HL-60 (cell line): ENCODE results near the gene TCERG1.

Experiments
- DNase-seq, 2 experiments: peaks; one replicate each; pipeline ENCODE4 v3.0.0-alpha.2; 2010 to 2020; ENCODE audit warnings: low read depth in 1 of 2, low spot score in 1 of 2
- H3K27ac ChIP-seq: fragments of 250-450 bp; sonication (Bioruptor Pico); replicated peaks from 2 replicates; pipeline ENCODE4 v1.5.1; 2020; ENCODE audit warnings: mild to moderate bottlenecking, moderate library complexity
- H3K27me3 ChIP-seq: fragments of 250-450 bp; sonication (Bioruptor Pico); 2 replicates; pipeline ENCODE4 v1.5.1; 2021; ENCODE audit warnings: mild to moderate bottlenecking, moderate library complexity; ENCODE audit not compliant: insufficient read depth, poor library complexity, severe bottlenecking
- H3K4me3 ChIP-seq: replicated peaks from 2 replicates; pipeline ENCODE4 v1.5.1; 2011; ENCODE audit warnings: mild to moderate bottlenecking, control low read depth, low read length; ENCODE audit not compliant: insufficient read depth
- CTCF ChIP-seq: IDR thresholded peaks from one replicate; pipeline ENCODE4 v1.5.1; 2011; ENCODE audit warnings: low read length, control low read depth, inconsistent platforms; ENCODE audit not compliant: insufficient read depth
- GABPA ChIP-seq: IDR thresholded peaks from 2 replicates; pipeline ENCODE4 v1.6.1; 2012; ENCODE audit warnings: low read depth
- POLR2AphosphoS5 ChIP-seq: IDR thresholded peaks from 2 replicates; pipeline ENCODE4 v1.6.1; 2012; ENCODE audit warnings: low read depth
- SPI1 ChIP-seq: IDR thresholded peaks from 2 replicates; pipeline ENCODE4 v1.6.1; 2012; ENCODE audit warnings: low read depth, mild to moderate bottlenecking, borderline replicate concordance
- TF ChIP-seq, protein P1 (sequence below): IDR thresholded peaks from 2 replicates; pipeline ENCODE4 v1.6.1; 2012; ENCODE audit warnings: low read depth; ENCODE audit not compliant: insufficient replicate concordance

TCERG1 gene

GRCh38 chr5:146482775-146483174, 35.6 kb downstream of the TCERG1 start:
- no peak overlapping the region for H3K4me3 ChIP-seq
- no peak overlapping the region for H3K27ac ChIP-seq
- TF ChIP-seq POLR2AphosphoS5 (no peak), CTCF (no peak), GABPA (no peak), SPI1 (no peak)
- TF ChIP-seq, protein P1, sequence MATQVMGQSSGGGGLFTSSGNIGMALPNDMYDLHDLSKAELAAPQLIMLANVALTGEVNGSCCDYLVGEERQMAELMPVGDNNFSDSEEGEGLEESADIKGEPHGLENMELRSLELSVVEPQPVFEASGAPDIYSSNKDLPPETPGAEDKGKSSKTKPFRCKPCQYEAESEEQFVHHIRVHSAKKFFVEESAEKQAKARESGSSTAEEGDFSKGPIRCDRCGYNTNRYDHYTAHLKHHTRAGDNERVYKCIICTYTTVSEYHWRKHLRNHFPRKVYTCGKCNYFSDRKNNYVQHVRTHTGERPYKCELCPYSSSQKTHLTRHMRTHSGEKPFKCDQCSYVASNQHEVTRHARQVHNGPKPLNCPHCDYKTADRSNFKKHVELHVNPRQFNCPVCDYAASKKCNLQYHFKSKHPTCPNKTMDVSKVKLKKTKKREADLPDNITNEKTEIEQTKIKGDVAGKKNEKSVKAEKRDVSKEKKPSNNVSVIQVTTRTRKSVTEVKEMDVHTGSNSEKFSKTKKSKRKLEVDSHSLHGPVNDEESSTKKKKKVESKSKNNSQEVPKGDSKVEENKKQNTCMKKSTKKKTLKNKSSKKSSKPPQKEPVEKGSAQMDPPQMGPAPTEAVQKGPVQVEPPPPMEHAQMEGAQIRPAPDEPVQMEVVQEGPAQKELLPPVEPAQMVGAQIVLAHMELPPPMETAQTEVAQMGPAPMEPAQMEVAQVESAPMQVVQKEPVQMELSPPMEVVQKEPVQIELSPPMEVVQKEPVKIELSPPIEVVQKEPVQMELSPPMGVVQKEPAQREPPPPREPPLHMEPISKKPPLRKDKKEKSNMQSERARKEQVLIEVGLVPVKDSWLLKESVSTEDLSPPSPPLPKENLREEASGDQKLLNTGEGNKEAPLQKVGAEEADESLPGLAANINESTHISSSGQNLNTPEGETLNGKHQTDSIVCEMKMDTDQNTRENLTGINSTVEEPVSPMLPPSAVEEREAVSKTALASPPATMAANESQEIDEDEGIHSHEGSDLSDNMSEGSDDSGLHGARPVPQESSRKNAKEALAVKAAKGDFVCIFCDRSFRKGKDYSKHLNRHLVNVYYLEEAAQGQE, result no peak
- no peak for DNase-seq
- H3K27me3 ChIP-seq, result no peaks in the 10 kb centered on the region

- H3K27me3 ChIP-seq, result no peaks in the 10 kb centered on the region
- no peak overlapping the region for H3K4me3 ChIP-seq
- TF ChIP-seq CTCF (no peak), SPI1 (no peak), POLR2AphosphoS5 (no peak), GABPA (no peak)
- TF ChIP-seq, protein P1, result no peak
- no peak overlapping the region for H3K27ac ChIP-seq
- no peak for DNase-seq
Observed at GRCh38 chr5:146484714-146485391, 37.7 kb downstream of the TCERG1 start.

GRCh38 chr5:146490089-146490843, 43.1 kb downstream of the TCERG1 start:
- H3K27me3 ChIP-seq, result no peaks in the 10 kb centered on the region
- H3K27ac ChIP-seq, result no peak overlapping the region
- DNase-seq, result no peak
- no peak overlapping the region for H3K4me3 ChIP-seq
- TF ChIP-seq, protein P1, result no peak
- TF ChIP-seq SPI1 (no peak), GABPA (no peak), CTCF (no peak), POLR2AphosphoS5 (no peak)
